Raji (cell line): ENCODE data around the gene MSL3B.
A peak's percentile ranks its signal among the peaks of the same experiment; 100 is the strongest.

Source experiments
- POLR2A ChIP-seq: IDR thresholded peaks from 2 replicates; pipeline ENCODE4 v1.6.1; 2011; ENCODE audit warnings: low read depth, low read length, control low read depth; ENCODE audit not compliant: insufficient read depth

MSL3B gene

DNA sequence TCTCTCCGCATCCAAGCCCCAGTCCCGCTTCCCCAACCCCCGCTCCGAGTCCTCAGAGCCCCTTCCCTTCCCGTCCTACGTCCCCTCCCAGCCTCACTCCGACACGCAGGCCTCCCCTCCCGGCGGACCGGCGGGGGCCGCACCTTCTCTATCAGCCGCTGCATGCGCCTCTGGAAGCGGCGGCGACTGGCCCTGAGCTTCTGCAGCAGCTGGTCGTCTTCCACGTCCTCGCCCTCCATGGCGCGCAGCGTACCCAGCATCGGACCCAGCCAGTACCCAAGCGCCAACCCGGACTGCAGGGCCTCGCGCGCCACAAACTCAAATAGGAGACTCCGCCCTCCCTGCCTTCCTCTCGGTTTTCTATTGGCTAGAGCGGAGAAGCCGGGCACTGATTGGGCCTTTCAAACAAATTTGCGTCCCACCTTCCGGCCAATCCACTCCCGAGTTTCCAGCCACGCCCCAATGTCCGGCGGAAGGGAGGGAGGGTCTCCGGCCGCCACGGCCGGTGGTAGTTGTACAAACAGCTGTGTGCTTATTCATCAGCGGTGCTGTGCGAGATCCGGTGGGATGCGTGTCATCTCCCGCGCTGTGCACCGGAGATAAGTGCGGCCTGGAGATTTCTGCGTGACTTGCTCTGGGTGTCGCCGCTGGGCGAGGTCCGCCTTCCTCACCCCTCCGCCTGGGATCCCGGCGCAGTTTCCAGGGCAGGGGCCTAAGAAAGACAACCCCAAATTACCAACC, 13.8 kb downstream of the MSL3B start, which contains the start of gene HJURP:
TSS of gene HJURP (minus strand) at position 295 of the 741 bp plus-strand sequence. CDS start at position 260, 35 bp downstream.
- TF ChIP-seq POLR2A = peak; percentile 86

DNA sequence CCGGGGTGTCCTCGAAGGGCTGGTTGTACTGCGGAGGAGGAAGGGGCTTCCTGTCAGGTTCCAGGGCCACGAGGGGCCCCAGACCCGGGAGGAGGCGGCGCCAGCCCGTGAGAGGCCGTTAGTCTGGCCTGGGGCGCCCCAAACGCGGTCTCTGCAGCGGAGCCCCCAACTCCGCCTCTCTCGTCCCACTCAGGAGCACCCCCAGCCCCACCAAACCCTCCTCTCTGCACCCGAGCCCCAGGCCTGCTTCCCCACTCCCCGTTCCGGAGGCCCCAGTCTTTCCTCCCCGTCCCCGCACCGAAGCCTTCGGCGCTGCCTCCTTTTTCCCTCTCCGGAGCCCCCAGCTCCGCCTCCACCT, 14.3 kb downstream of the MSL3B start:
- no peak for TF ChIP-seq POLR2A

DNA sequence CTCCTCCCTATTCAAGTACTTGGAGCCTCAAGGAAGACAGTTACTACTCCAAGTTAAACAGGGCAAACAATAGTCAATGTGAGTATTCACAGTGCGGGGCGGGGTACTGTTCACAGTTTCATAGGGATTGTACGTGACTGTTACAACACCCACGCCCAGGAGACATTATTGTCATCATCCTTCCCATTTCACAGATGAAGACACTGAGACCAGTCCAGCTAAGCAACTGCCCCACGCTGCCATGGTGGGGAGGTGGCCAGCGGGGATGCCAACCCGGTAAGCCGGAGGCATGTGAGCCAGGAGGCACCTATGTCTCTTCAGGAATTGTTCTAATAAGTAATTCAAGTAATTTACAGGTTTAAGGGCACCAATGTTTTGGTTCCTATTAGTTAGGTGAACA, 14.8 kb downstream of the MSL3B start:
- no peak for TF ChIP-seq POLR2A

DNA sequence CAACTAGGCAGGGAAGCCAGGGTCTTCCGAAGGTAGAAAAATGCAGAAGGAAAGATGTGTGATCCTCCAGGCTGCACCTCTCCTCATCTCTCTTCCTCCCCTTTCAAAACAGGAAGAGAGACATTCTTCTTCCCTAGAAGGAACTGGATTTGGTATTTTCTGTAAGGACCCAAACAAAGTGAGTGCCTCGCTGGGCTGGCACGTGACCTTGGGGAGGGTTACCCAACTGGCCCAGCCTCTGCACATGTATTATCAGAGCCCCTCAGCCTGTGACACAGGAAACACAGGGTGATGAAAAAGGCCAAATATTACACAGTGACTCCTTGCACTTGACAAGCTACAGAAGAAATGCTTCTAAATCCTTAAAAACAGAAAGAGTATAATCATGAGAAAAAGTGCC, 16.1 kb downstream of the MSL3B start:
- TF ChIP-seq POLR2A = no peak

DNA sequence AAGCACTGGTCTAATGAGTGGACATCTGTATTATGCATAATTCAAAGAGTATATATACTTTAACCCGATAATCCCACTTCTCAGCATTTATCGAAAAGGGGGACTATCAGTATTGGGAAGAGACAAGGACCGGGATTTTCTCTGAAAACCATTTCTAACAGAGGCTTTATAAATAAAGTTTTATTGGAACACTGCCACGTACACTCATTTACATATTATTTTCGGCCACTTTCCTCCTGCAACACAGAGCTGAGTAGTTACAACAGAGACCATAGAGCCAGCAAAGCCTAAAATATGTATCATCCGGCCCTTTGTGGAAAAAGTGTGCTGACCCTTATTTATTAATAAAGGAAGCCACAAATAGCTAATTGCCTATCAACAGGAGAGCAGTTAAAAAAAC, 17.0 kb downstream of the MSL3B start:
- no peak for TF ChIP-seq POLR2A

DNA sequence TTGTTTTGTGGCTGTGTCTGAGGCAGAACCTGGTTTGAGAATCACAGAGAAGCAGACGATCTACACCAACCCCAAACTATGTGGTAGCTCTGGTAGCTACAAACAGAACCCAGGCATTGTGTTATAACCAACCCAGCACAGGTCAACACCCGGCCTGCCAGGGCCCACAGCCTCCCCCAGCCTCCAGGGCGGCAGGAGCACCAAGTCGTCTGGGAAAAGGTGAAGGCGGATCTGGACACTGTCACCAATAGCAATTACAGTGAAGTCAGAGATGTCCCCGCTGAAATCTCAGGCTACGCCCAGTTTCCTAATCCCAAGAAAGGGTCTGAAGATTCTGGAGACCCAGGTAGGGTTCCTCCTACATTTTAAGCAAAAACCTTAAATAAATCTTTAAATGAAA, 17.4 kb downstream of the MSL3B start:
- no peak for TF ChIP-seq POLR2A

DNA sequence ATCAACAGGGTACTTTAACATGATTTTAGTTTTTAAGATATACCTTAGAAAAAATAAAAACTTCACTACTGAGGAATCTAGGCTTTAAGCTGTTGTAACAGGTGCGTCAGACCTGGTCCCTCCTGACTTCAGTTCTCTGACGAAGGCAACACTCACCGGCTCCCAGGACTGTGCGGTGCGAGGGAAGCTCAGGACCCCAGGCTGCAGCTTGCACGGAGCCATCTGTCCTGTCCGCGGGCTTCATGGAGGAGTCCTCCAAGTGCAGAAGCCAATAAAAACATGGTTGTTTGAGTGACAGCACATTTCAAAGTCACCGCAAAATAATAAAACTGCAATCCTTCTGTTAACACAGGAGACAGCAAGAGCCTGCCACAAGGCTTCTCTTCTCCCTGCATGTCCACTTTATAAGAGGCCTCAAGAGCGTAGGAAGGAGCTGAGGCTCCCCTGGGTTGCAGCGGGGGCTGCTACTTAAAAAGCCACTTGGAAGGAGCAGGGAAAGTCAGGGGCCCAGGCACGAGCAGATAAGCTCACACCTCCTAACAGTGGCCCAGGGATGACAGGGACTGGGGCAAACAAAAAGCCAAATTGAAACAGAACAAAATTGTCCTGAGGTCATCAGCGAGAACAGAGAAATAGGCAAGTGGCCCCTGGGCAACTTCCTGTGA, 18.4 kb downstream of the MSL3B start:
- no peak for TF ChIP-seq POLR2A

DNA sequence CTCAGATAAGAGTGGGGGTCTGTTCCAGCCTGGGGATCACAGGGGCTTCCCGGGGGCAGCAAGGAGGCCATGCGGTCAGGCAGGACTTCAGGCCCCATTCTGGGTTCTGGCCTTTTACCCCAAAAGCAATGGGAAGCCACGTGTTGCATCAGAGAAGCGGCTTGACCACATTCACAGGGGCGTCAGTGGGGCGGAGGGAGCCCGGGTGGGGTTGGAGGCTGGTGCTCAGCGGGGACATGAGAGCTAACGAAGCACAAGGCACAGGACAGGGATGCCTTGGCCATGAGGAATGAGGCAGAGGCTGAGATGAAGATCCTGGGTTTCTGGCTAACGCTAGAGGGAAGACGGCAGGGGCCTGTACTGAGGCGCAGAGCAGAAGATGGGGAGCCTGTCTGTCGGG, 19.9 kb downstream of the MSL3B start:
- TF ChIP-seq POLR2A = no peak

DNA sequence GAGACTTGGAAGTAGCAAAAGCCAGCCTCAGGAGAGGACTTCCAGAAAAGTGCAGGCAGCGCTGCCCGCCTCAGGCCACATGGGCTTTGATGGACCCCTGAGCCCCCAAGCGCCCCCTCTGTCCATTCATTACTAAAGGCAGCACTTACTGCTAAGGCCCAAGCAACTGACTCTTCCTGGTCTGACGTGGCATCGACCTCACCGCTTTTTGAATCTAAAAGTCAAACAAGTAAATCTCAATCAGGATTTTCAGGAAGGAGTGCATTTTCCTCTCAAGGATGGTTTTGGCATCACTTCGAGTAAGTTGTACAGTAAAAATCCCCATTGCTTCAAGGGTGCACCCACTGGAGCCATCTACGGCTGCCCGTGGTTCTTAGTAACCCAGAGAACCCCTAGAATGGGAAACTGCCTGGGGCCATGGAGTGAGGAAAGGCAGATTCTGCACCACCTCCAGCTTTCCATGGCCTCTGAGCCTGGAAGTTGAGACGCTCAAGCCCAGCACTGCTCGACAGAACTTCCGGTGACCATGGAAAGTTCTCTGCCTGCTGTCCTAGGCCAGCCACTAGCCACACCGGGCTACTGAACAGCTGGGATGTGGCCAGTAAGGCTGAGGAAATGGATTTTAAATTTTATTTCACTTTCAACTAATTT, 20.8 kb downstream of the MSL3B start:
- no peak for TF ChIP-seq POLR2A

DNA sequence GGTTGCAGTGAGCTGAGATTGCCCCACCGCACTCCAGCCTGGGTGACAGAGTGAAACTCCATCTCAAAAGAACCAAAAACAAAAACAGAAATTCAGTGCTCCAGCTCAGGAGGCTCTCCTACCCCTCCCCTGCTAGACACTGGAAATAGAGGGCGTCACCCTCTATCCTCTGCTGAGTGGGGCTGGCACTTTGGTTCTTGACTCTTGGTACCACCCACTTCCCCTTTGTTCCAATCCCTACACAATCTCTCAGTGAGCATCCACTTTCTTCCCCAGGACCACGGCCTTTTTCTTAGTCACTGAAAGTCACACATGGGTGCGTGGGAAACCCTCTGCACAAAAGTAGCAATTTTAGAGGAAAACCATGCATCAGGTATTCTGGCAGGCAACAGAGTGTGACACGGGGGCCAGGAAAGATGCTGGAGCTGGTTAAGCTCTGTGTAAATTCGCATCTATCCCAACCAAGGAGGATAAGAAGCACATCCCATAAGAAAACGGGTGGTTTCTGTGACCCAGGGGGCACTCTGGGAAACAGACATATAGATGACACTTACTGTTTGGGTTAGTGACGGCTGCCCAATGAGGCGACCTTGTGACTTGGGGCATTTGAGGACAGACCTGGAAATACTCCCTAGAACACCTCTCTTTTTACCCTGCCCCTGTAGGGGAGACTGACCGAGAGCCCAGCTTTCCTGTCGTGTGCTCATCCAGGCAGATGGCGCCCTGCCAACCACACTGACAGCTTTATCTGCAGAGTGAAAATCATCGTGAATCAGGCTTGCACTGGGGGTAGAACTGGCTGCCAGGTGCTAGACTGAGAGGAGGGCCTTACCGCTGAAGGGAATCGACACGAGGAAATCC, 21.6 kb downstream of the MSL3B start:
- TF ChIP-seq POLR2A = no peak

DNA sequence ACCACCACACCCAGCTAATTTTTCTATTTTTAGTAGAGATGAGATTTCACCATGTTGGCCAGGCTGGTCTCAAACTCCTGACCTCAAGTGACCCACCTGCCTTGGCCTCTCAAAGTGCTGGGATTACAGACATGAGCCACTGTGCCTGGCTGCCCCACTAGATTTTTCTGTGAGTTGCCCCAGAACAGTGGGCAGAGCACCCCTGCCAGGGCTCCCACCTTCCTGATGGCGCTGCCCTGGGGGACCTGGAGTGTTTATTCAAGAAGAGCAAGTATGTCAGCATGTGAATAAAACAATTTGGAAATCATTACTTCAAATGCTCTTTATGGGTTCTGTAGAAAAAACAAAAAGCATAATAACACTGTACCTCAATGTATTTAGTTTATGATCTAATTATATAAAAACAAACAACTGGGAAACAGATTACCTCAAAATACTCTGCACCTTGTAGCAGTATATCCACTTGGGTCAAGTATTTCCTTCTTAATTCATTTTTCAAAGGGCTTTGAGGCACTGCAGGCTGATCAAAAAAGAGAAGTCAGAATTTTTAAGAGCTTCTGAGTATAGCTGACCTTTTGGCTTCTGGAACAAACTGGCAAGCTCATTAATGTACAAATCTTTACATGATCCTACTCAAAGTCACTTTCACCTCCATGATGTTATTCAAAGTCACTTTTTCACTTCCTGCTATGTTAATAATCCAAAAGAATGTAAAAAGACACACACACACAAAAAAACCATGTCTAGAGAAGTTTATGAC, 22.7 kb downstream of the MSL3B start:
- no peak for TF ChIP-seq POLR2A

DNA sequence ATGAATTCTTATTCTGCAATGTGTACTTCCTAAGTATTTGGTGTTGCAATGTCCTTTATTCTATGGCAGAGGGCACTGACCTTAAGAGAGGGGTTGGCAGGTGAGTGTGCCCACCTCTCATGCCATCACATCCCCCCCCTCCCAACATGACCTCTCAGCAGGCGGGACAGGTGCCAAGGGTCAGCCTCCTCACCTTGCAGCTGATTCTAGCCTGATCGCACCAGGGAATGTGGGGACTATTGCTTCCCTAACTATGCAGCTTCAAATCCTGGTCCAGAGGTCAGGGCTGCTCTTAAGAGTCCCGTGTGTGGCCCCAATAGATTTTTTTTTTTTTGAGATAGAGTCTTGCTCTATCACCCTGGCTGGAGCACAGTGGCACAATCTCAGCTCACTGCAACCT, 23.4 kb downstream of the MSL3B start:
- no peak for TF ChIP-seq POLR2A

DNA sequence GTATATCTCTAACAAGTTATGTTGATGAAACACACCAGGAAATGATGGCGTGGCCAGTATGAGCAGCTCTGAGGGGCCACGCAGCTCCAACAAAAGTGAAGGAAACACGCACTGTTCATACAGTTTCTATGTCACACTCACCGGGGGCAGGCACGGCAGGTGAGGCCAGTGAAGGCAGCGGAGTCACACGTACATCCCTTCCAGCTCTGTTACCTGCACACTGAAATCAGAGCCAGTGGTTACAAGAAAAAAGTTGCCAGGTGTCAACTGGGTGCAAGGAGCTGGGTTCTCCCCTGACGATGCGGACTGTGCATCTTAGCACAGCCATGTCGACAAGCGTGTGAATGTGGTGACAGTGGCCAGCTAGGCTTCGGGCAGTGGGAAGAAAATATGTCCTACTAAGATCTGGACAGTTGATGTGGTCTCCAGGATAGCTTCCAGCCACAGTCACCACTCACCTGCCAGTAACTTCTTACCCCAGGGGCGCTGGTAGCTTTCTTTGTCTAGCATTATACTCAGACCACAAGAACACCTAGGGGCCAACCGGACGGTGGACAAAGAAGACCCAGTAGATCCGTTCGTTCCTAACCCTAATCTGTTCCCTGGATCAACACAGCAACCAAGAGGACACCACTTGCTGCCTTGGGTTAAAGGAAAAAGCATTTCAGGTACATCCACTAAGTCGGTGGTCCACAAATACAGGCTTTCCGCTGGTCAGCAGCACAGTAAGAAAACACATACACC, 23.9 kb downstream of the MSL3B start:
- no peak for TF ChIP-seq POLR2A

DNA sequence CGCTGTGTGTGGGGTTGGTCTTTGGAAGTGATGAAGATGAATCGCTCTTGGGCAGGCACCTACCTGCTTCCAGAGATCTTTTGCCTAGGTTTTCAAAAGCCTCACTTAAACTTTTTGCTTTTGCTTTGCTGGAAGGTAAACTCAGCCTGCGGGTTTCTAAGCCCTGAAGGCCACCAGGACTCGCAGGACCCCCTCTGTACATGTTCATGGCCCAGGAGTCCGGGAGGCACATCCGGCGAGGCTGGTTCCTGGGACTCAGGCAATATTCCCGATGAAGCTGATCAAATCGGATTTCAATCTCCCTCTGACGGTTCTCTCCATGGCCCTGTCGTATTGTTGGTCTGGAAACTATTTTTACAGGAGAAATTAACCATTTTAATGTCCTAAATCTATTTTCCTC, 27.0 kb downstream of the MSL3B start:
- no peak for TF ChIP-seq POLR2A
